Common myeloid progenitor, CD34-positive (primary cell): ENCODE data around the gene ENDOG.
"Not testable (repeated sequence)": the region's sequence is repeated elsewhere in the genome, so short reads cannot be mapped to it uniquely, and the experiment has no call there.

ENCODE experiments used
- CTCF ChIA-PET: fragments of 350-600 bp; sonication (Branson Sonifier 250); formaldehyde crosslinking; loops from one replicate; lab custom pipeline; 2021; ENCODE audit warnings: antibody characterized with exemption; lab: Charles Lee
- POLR2A ChIA-PET: fragments of 350-600 bp; sonication (Branson Sonifier 250); formaldehyde crosslinking; loops from one replicate; lab custom pipeline; 2021; ENCODE audit warnings: antibody characterized with exemption; lab: Charles Lee
- DNase-seq, 3 donors: peaks; one replicate each; pipeline versions ENCODE4 v3.0.0 to v3.0.0-alpha.2; 2013
- H3K27ac ChIP-seq, 2 experiments: 1 replicate in 1 of 2; 2 replicates in 1 of 2; pipeline ENCODE4 v1.7.0; 2013; ENCODE audit warnings: inconsistent platforms in 2 of 2, low read length in 2 of 2, mild to moderate bottlenecking in 2 of 2, low read depth in 1 of 2, moderate library complexity in 1 of 2; ENCODE audit not compliant: severe bottlenecking in 2 of 2, insufficient read depth in 1 of 2, poor library complexity in 1 of 2
- H3K27me3 ChIP-seq, 5 experiments: replicated peaks in 2 of 5; 1 replicate in 3 of 5; 2 replicates in 2 of 5; pipeline versions ENCODE4 v1.6.1 to v1.7.0; 2013; ENCODE audit warnings: low read length in 4 of 5, mild to moderate bottlenecking in 2 of 5, moderate library complexity in 2 of 5, inconsistent platforms in 1 of 5; ENCODE audit not compliant: insufficient read depth in 5 of 5, control insufficient read depth in 4 of 5
- H3K36me3 ChIP-seq, 4 experiments: 1 replicate in 2 of 4; 2 replicates in 2 of 4; pipeline versions ENCODE4 v1.6.1 to v1.7.0; 2013; ENCODE audit warnings: low read length in 3 of 4, control low read depth in 1 of 4, mild to moderate bottlenecking in 1 of 4; ENCODE audit not compliant: control insufficient read depth in 4 of 4, insufficient read depth in 4 of 4
- H3K4me1 ChIP-seq, 4 experiments: 1 replicate in 3 of 4; 2 replicates in 1 of 4; pipeline versions ENCODE4 v1.6.1 to v1.7.1; 2013; ENCODE audit warnings: low read length in 3 of 4, mild to moderate bottlenecking in 3 of 4, control low read depth in 1 of 4, inconsistent platforms in 1 of 4, moderate library complexity in 1 of 4; ENCODE audit not compliant: control insufficient read depth in 4 of 4, insufficient read depth in 4 of 4; ENCODE audit errors: control extremely low read depth in 1 of 4
- H3K4me3 ChIP-seq, 7 experiments: 1 replicate in 4 of 7; 2 replicates in 3 of 7; pipeline versions ENCODE4 v1.5.1 to v1.7.0; 2013; ENCODE audit warnings: mild to moderate bottlenecking in 7 of 7, low read length in 6 of 7, moderate library complexity in 6 of 7, inconsistent platforms in 2 of 7, low read depth in 2 of 7, control low read depth in 1 of 7; ENCODE audit not compliant: insufficient read depth in 4 of 7, control insufficient read depth in 1 of 7; ENCODE audit errors: extremely low read depth in 1 of 7
- H3K9me3 ChIP-seq, 5 experiments: 1 replicate in 4 of 5; 2 replicates in 1 of 5; pipeline versions ENCODE4 v1.6.1 to v1.7.1; 2013; ENCODE audit warnings: low read length in 4 of 5, mild to moderate bottlenecking in 2 of 5, inconsistent platforms in 1 of 5, low read depth in 1 of 5, moderate library complexity in 1 of 5; ENCODE audit not compliant: control insufficient read depth in 4 of 5, insufficient read depth in 2 of 5; ENCODE audit errors: control extremely low read depth in 1 of 5
- WGBS: methylation state at CpG from one replicate; pipeline ENCODE4 v1.1.5; 2013; ENCODE audit not compliant: insufficient coverage; 5-methylcytosine and 5-hydroxymethylcytosine counted together

Gene ENDOG

GRCh38 chr9:128773049-128773448 lies 45.3 kb upstream of the ENDOG start:
- peaks cover 0 to 3% (median under 1%) of the 10 kb centered on the region in 4 experiments for H3K36me3 ChIP-seq
- ChIA-PET CTCF (interaction anchor here (0.9 to 4.1 kb wide), 4 partner anchors 9 to 37 kb away, joined by 3 to 18 read pairs (median 3); no protein-coding TSS in a partner anchor), POLR2A (no interaction called here)
- peaks cover 2 to 17% (median 13%) of the 10 kb centered on the region in 4 experiments for H3K4me1 ChIP-seq
- no peak for DNase-seq
- no peak overlapping the region for H3K4me3 ChIP-seq
- WGBS: 96% methylated on average over 5 of the region's 5 CpGs
- H3K9me3 ChIP-seq: peaks cover 0 to 3% (median 2%) of the 10 kb centered on the region in 5 experiments
- H3K27me3 ChIP-seq: no peaks in the 10 kb centered on the region
- H3K27ac ChIP-seq: no peak overlapping the region

GRCh38 chr9:128774804-128775203 lies 43.5 kb upstream of the ENDOG start:
- DNase-seq: no peak
- Histone ChIP-seq H3K27ac (no peak overlapping the region), H3K4me3 (no peak overlapping the region), H3K9me3 (peaks cover 0 to 3% (median 2%) of the 10 kb centered on the region in 5 experiments), H3K36me3 (no peaks in the 10 kb centered on the region), H3K4me1 (peaks cover 2 to 17% (median 13%) of the 10 kb centered on the region in 4 experiments), H3K27me3 (no peaks in the 10 kb centered on the region)
- CTCF ChIA-PET: no interaction called here
- POLR2A ChIA-PET: no interaction called here
- 100% methylated on average over 1 of the region's 1 CpG for WGBS

GRCh38 chr9:128780093-128780492 lies 38.2 kb upstream of the ENDOG start:
- H3K36me3 ChIP-seq, H3K4me3 ChIP-seq, H3K27me3 ChIP-seq, POLR2A ChIA-PET, CTCF ChIA-PET, H3K27ac ChIP-seq, H3K9me3 ChIP-seq, DNase-seq: not testable (repeated sequence)
- H3K4me1 ChIP-seq: peaks cover 0 to 26% (median 14%) of the 10 kb centered on the region in 4 experiments
- WGBS: 97% methylated on average over 15 of the region's 27 CpGs

- peak in 2 of 3 donors; percentile 59 to 61 for DNase-seq
- 82% methylated on average over 6 of the region's 7 CpGs for WGBS
- Histone ChIP-seq H3K4me1 (peaks cover 0 to 27% (median 17%) of the 10 kb centered on the region in 4 experiments), H3K36me3 (no peaks in the 10 kb centered on the region), H3K27ac (peak overlapping the region in 1 of 2 experiments; percentile 43), H3K4me3 (no peak overlapping the region), H3K27me3 (no peaks in the 10 kb centered on the region), H3K9me3 (peaks cover 0 to 8% (median 4%) of the 10 kb centered on the region in 5 experiments)
- ChIA-PET POLR2A (interaction anchor here (0.6 to 0.9 kb wide), 2 partner anchors 14 to 97 kb away, joined by 3 read pairs; no protein-coding TSS in a partner anchor), CTCF (interaction anchor here (0.9 to 3.0 kb wide), 4 partner anchors 9 to 48 kb away, joined by 3 to 18 read pairs (median 6); partner anchors contain the start of genes ENDOG and ZER1)
Observed at GRCh38 chr9:128781187-128782070, 36.9 kb upstream of the ENDOG start.

GRCh38 chr9:128782669-128783068 lies 35.6 kb upstream of the ENDOG start:
- WGBS: 100% methylated on average over 1 of the region's 1 CpG
- H3K27ac ChIP-seq: no peak overlapping the region
- CTCF ChIA-PET: interaction anchor here (1.3 to 3.0 kb wide), 4 partner anchors 11 to 50 kb away, joined by 3 to 18 read pairs (median 7); partner anchors contain the start of genes ENDOG and ZER1

GRCh38 chr9:128785427-128785826 lies 32.9 kb upstream of the ENDOG start:
- Histone ChIP-seq H3K27me3 (no peaks in the 10 kb centered on the region), H3K27ac (no peak overlapping the region), H3K36me3 (peaks cover 0 to 4% (median under 1%) of the 10 kb centered on the region in 4 experiments), H3K9me3 (peaks cover 0 to 8% (median 4%) of the 10 kb centered on the region in 5 experiments), H3K4me1 (peaks cover 3 to 43% (median 35%) of the 10 kb centered on the region in 4 experiments), H3K4me3 (no peak overlapping the region)
- no peak for DNase-seq
- 100% methylated on average over 1 of the region's 6 CpGs for WGBS
- POLR2A ChIA-PET: no interaction called here
- CTCF ChIA-PET: interaction anchor here (1.3 kb wide), 1 partner anchor 13 kb away, joined by 3 read pairs; no protein-coding TSS in a partner anchor

More at GRCh38 chr9:128782669-128783068, 35.6 kb upstream of the ENDOG start:
- Histone ChIP-seq H3K9me3 (peaks cover 0 to 8% (median 4%) of the 10 kb centered on the region in 5 experiments), H3K4me3 (no peak overlapping the region), H3K36me3 (no peaks in the 10 kb centered on the region), H3K27me3 (no peaks in the 10 kb centered on the region), H3K4me1 (peaks cover 0 to 33% (median 24%) of the 10 kb centered on the region in 4 experiments)
- POLR2A ChIA-PET: interaction anchor here (0.8 to 2.4 kb wide), 3 partner anchors 11 to 36 kb away, joined by 3 to 11 read pairs (median 4); partner anchors contain the start of gene ZER1
- DNase-seq: no peak
